Motor neuron (in vitro differentiated cells): ENCODE data around the gene TENM3. TPM values are rescaled to one million over a fixed set of nuclear protein-coding genes. Genes with fewer than 3 reads are reported as not detected.
A peak's percentile ranks its signal among the peaks of the same experiment; 100 is the strongest.

Experiments used
- ATAC-seq, 8 experiments: fragments of 200-7000 bp; cut with Tn5 transposase; replicated peaks in 6 of 8; 2 replicates each; pipeline ENCODE4 v1.8.0; 2021; ENCODE audit warnings: mild to moderate bottlenecking in 8 of 8, moderate library complexity in 8 of 8
- H3K27ac ChIP-seq, 2 donors: fragments of 250-450 bp; sonication (Bioruptor Pico); 2 replicates each; pipeline ENCODE4 v1.9.0; 2021; ENCODE audit warnings: antibody characterized with exemption in 2 of 2, mild to moderate bottlenecking in 2 of 2, moderate library complexity in 1 of 2
- H3K4me1 ChIP-seq, 2 donors: fragments of 250-450 bp; sonication (Bioruptor Pico); replicated peaks in 1 of 2; 2 replicates each; pipeline ENCODE4 v1.6.1; 2021; ENCODE audit warnings: antibody characterized with exemption in 2 of 2, mild to moderate bottlenecking in 2 of 2, moderate library complexity in 1 of 2
- H3K4me3 ChIP-seq, 5 donors: fragments of 250-450 bp; sonication (Bioruptor Pico); 2 replicates each; pipeline ENCODE4 v1.9.0; 2021; ENCODE audit warnings: antibody characterized with exemption in 5 of 5, mild to moderate bottlenecking in 5 of 5, moderate library complexity in 4 of 5
- WGBS, 10 experiments: fragments of 450-650 bp; shearing (Covaris generic); methylation state at CpG; one replicate each; pipeline ENCODE4 v1.0.0; 2022; 5-methylcytosine and 5-hydroxymethylcytosine counted together
- in situ Hi-C, 9 experiments: fragments of 400-800 bp; cut with MboI; loops; one replicate each; pipeline ENCODE4 v1.15.0; 2021; ENCODE audit warnings: low sequenced_read_pairs in 9 of 9, low pct_unique_long_range_greater_than_20kb in 2 of 9; ENCODE audit not compliant: unreplicated experiment in 9 of 9
- total RNA-seq, 8 experiments: library from RNA; unstranded; fragments of 300-600 nt; gene quantifications; 2 replicates each; pipeline versions ENCODE4 v1.2.3 to v1.2.4, GENCODE V29; 2022

Gene TENM3
- total RNA-seq, 8 experiments from 2014 or later = 9.1 to 129 (median 42.0) TPM

DNA sequence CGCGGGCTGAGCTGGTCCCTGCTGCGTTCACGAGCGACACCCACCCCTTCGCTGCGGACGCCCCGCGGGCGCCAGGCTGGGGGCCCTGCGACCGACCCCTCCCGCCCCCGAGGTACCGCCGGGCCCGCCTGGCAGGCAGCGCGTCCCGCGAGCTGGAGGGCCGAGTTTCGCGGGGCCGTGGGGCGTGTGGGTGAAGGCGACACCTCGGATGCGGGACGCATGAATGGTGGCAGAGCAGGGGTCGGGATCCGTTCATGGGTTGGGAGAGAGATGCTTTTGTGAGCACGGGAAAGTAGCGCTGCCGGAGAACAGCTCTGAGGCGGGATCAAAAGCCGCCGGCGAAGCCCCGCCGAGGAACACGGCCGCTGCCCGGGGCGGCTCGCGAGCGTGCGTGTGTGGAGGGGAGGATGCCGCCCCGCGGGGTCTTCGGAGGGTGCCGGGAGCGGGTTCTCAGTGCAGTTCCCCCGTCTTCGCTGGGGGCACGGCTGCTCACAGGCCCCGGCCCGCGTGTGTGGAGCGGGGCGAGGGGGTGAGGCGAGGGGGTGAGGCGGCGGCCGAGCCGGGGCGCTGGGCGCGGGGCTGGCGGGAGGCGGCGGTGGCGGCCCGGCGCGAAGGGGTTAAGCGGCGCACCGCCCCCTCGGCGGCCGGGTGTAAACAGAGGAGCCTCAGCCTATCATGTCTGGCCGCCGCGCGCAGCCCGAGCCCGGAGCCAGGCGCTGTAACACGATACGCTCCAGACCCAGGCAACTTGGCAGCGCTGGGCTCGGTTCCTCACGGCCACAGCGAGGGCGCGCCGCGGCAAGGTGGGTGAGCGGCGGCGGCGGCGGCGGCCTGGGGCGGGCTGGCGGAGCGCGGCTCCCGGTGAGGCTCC lies 205.3 kb downstream of the TENM3 start:
- Histone ChIP-seq H3K4me1 (peaks cover 0 to 11% of the 10 kb centered on the region in 2 donors), H3K27ac (peak overlapping the region; percentile 82 to 83), H3K4me3 (peak overlapping the region; percentile 52 to 66 (median 64))
- ATAC-seq = peak; percentile 92 to 98 (median 94)
- in situ Hi-C loops = loop anchor here in 1 of 9 experiments (25.0 kb wide), 1 partner anchor 286 kb away; no protein-coding TSS in a partner anchor
- 0 to 8% (median 0%) methylated on average over 1 to 7 of the region's 113 CpGs; no CpG with 5 or more reads in 7 of the 10 experiments for WGBS, 10 experiments

DNA sequence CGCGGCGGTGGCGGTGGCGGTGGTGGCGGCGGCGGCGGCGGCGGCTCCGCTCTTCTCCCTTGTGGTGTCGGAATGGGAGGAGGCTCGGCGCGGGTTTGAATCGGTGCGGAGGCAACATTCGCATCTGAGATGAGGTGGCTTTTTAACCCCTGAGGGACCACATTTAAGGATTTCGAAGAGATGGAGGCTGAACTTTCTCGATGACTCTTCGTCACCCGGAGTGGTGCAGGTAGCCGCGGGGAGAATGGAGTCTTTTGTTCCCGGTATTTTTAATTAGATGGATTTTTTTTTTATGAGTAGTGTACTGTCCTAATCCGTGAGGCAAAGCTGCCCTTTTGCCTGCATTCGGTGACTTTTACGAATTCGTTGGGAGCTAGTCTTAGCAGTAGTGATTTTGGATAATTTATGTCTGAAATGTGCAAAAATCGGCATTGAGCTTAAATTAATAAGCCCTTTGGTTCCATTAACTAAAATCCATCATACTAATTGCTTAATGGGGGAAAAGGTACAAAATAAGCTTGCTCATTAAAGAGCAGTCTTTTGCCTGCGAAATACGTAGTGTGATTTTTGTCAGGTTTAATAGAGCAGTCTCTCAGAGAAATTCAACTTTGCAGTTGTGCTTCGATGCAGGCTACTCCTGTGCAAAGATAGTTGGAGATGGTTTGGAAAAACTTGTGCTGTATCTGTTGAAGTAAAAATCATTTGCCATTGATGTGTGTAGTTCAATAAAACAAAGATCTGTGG lies 206.2 kb downstream of the TENM3 start:
- WGBS, 10 experiments = 0 to 3% (median 0%) methylated on average over 1 to 13 of the region's 34 CpGs
- in situ Hi-C loops = loop anchor here in 1 of 9 experiments (25.0 kb wide), 1 partner anchor 287 kb away; no protein-coding TSS in a partner anchor
- H3K4me1 ChIP-seq = peaks cover 0 to 18% of the 10 kb centered on the region in 2 donors
- peak overlapping the region; percentile 52 to 66 (median 64) for H3K4me3 ChIP-seq
- peak overlapping the region; percentile 82 to 83 for H3K27ac ChIP-seq
- ATAC-seq = peak in 1 of 8 experiments; percentile 3

DNA sequence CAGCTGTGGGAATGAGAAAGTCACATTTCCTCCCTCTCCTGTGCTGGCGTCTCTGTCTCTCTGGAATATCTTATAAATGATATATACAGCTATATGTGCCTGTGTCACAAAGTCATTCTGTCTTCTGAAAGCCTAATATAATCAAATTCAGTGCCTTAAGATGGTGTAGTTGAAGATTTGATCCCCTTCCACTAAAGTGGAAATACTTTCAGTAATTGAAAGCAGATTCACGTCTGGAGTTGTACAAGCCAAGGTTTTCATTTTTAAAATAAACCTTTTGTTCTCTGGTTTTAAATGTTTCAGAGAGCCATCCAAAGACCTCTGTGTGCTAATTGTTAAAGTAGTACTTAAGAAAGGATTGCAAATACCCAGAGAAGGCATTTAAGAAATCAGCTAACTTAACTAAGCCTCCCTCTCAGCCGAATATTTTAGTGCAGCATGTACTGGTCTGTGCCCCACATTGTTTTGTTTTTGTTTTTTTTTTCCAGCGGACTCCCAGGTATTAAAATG lies 206.8 kb downstream of the TENM3 start:
- ATAC-seq = no peak
- in situ Hi-C loops = loop anchor here in 2 of 9 experiments (25.0 kb wide), 3 partner anchors 288 to 362 kb away; no protein-coding TSS in a partner anchor
- Histone ChIP-seq H3K4me1 (peaks cover 0 to 18% of the 10 kb centered on the region in 2 donors), H3K4me3 (peak overlapping the region; percentile 52 to 66 (median 64)), H3K27ac (no peak overlapping the region)
- 0 to 8% (median 0%) methylated on average over 2 to 4 of the region's 4 CpGs for WGBS, 10 experiments

DNA sequence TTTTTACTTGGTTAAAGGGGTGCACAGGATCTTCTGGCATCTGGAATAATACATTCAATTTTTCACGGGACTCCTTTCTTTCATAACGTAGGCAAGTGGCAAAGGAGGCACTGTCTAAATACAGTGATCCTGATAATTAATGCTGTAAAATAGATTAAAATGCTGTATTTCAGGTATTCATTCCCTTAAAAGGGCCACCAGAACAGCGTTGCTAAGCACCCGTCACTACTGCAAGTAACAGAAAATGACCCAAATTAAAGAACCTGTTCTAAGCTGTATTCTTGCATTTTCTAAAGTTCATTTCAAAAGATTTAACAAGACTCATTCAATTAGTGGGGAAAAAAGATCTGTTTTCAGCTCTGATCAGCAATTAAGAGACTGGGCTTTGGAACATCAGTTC lies 208.2 kb downstream of the TENM3 start:
- peaks cover 0 to 18% of the 10 kb centered on the region in 2 donors for H3K4me1 ChIP-seq
- in situ Hi-C loops = loop anchor here in 2 of 9 experiments (25.0 kb wide), 2 partner anchors 336 to 361 kb away; no protein-coding TSS in a partner anchor
- WGBS, 10 experiments = 46 to 92% (median 65%) methylated on average over 3 to 4 of the region's 4 CpGs; no CpG with 5 or more reads in 3 of the 10 experiments
- H3K27ac ChIP-seq = no peak overlapping the region
- no peak for ATAC-seq
- H3K4me3 ChIP-seq = peak overlapping the region in 3 of 5 donors; percentile 4 to 66 (median 64)

DNA sequence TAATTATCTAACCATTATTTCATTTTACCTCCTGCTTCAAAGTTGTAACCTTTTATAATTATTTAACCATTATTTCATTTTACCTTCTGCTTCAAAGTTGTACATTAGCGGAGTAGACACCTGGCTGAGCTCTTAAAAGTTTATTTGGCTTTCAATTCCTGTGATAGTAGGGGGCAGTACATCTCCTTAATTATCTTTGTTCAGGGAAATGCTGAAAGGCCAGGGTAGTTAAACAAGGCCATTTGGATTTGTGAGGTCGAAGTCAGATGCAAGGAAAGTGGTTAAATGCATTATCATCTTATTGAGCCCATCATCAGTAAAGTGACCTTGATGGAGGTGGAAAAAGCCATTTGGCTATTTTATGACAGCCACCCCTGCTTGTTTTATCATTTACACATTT lies 210.6 kb downstream of the TENM3 start:
- Histone ChIP-seq H3K4me3 (no peak overlapping the region), H3K4me1 (peaks cover 0 to 14% of the 10 kb centered on the region in 2 donors), H3K27ac (no peak overlapping the region)
- in situ Hi-C loops = loop anchor here in 2 of 9 experiments (25.0 kb wide), 2 partner anchors 333 to 358 kb away; no protein-coding TSS in a partner anchor
- WGBS, 10 experiments = 49 to 100% (median 70%) methylated on average over 1 to 2 of the region's 2 CpGs
- no peak for ATAC-seq

DNA sequence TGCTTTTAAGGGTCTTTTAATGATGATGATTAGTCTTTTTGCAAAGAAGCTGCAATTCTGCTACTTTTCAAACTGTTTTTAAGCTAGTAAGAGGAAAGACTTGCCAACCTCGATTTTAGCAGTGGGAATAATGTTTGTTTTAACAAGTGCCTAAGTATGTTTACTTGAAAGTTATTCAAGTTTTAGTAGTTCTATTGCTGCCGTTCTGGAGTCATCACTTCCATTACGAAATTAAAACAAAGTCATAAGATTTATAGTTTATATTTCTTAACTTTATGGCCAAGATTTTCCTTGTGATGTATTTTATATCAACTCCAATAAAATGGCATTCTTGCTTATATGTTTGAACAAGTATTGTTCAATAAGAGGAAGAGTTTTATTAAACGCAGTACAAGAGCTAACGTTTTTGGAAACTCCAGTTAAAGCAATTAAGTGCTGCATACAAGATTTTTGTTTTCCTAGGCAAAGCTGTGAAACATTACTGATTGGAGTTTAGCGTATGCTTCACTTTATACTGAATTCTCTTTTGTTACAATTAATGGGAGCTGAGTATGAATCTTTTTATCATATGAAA lies 211.3 kb downstream of the TENM3 start:
- WGBS, 10 experiments = 9 to 100% (median 84%) methylated on average over 3 to 6 of the region's 6 CpGs
- in situ Hi-C loops = loop anchor here in 2 of 9 experiments (25.0 kb wide), 2 partner anchors 333 to 358 kb away; no protein-coding TSS in a partner anchor
- no peak overlapping the region for H3K27ac ChIP-seq
- H3K4me3 ChIP-seq = no peak overlapping the region
- H3K4me1 ChIP-seq = peaks cover 0 to 14% of the 10 kb centered on the region in 2 donors
- no peak for ATAC-seq

DNA sequence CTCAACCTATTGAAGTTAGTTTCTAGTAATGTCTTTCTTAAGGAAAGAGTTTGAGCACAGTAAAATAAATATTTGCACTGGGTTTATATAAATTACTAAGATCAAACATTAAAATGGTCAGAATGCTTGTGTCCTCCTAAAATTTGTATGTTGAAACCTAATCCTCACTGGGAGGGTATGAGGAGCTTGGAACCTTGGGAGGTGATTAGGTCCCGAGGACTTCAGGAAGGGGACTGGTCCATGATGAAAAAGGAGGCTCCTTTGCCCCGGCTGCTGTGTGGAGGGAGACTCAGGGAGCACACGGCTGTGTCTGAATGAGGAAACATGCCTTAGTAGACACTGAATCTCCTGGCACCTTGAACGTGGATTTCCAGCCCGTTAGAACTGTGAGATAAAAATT lies 221.9 kb downstream of the TENM3 start:
- ATAC-seq = no peak
- Histone ChIP-seq H3K4me1 (no peaks in the 10 kb centered on the region), H3K4me3 (no peak overlapping the region), H3K27ac (no peak overlapping the region)
- WGBS, 10 experiments = 0 to 100% (median 88%) methylated on average over 1 to 4 of the region's 5 CpGs; no CpG with 5 or more reads in 3 of the 10 experiments
- in situ Hi-C loops = loop anchor here in 2 of 9 experiments (25.0 kb wide), 2 partner anchors 322 to 347 kb away; no protein-coding TSS in a partner anchor

DNA sequence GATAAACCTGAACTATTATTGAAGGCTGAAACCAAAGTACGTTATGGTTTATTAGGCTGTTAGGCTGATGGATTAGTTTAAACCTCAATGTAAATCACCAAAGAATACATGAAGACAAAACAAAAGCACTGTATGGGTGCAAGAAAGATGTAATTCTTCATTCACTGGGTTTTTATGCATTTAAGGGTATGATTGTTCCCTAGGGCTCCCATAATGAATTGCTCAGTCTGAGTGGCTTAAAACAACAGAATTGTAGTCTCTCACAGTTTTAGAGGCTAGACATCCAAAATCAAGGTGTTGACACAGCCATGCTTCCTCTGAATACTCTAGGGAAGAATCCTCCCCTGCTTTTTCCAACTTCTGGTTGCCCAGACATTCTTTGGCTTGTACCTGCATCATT lies 222.8 kb downstream of the TENM3 start:
- ATAC-seq = no peak
- Histone ChIP-seq H3K4me1 (no peaks in the 10 kb centered on the region), H3K27ac (no peak overlapping the region), H3K4me3 (no peak overlapping the region)
- in situ Hi-C loops = loop anchor here in 2 of 9 experiments (25.0 kb wide), 2 partner anchors 321 to 346 kb away; no protein-coding TSS in a partner anchor
- 22 to 100% (median 84%) methylated on average over 1 of the region's 1 CpG; no CpG with 5 or more reads in 2 of the 10 experiments for WGBS, 10 experiments

DNA sequence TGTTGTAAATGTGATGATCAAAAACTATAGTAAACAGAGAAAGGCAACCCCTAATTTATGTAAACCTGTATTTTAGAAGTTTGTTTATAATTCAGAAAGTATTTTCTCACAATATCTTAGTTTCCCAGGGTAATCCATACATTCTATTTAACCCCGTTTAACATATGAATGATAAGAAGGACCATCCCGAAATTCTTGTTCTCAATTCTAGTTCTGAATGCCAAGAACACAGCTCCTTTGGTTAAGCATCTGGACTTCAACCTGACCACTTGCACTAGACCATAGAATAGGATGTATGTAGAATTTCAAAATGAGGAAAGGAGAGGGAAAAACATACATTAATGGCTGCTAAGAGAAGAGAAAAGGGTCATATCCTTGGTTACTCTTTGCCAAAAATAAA lies 227.0 kb downstream of the TENM3 start:
- no peaks in the 10 kb centered on the region for H3K4me1 ChIP-seq
- WGBS, 10 experiments = 0 to 100% (median 67%) methylated on average over 1 to 2 of the region's 2 CpGs; no CpG with 5 or more reads in 1 of the 10 experiments
- in situ Hi-C loops = loop anchor here in 2 of 9 experiments (25.0 kb wide), 2 partner anchors 317 to 342 kb away; no protein-coding TSS in a partner anchor
- no peak overlapping the region for H3K27ac ChIP-seq
- H3K4me3 ChIP-seq = no peak overlapping the region
- ATAC-seq = no peak

DNA sequence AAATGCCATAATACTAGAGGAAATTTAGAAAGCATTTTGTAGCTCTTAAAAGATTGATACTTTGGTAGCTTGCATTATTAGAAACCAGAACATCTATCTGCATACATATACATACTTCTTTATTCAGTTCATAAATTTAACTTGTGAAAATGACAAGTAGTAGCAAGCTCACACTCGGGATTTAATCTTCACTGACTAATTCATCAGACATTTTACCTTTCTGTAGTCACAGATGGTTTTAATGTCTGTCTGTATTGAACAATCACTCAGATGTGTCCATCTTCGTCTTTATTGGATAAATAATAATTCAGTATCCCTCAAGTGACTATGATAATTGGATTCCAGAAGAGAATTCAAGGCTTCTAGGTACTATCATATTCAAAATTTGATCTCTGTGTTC lies 232.3 kb downstream of the TENM3 start:
- no peak for ATAC-seq
- Histone ChIP-seq H3K4me3 (no peak overlapping the region), H3K4me1 (peaks cover 0 to 11% of the 10 kb centered on the region in 2 donors), H3K27ac (no peak overlapping the region)
- 0 to 100% (median 75%) methylated on average over 1 to 2 of the region's 2 CpGs; no CpG with 5 or more reads in 1 of the 10 experiments for WGBS, 10 experiments
- in situ Hi-C loops = no loop called here

DNA sequence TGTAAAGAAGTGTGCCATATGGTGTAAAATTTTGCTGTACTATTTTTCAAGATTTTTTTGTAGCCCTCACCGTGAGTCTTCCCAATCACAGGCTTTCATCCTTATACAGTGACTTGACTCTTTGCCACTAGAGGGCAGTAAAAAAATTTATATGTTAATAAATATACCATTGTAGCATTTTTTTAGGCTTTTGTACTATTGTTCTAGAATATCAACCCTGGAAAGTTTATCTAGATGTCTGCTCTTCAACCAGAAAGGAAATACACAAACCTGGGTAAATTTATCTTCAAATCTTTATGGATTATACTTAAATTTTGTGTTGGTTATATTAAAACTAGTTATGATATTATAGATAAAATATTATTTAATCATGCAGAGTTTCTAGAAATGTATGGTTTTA lies 235.3 kb downstream of the TENM3 start:
- in situ Hi-C loops = no loop called here
- H3K4me3 ChIP-seq = no peak overlapping the region
- H3K4me1 ChIP-seq = peaks cover 0 to 11% of the 10 kb centered on the region in 2 donors
- no peak overlapping the region for H3K27ac ChIP-seq
- 0 to 70% (median 9%) methylated on average over 1 of the region's 1 CpG; no CpG with 5 or more reads in 2 of the 10 experiments for WGBS, 10 experiments
- ATAC-seq = peak in 5 of 8 experiments; percentile 29 to 71 (median 63)

DNA sequence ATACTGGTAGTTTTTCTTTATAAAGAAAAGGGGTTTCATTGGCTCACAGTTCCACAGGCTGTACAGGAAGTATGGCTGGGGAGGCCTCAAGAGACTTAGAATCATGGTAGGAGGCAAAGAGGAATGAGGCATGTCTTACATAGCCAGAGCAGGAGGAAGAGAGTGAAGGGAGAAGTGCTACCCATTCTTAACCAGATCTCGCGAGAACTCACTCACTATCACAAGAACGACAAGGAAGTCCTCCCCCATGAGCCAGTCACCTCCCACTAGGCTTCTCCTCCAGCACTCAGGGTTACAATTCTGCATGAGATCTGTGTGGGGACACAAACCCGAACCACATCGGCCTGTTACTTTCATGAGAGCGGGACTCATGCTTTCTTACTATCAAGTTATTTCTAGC lies 240.5 kb downstream of the TENM3 start:
- no peak for ATAC-seq

More for the DNA sequence above, 240.5 kb downstream of the TENM3 start:
- no peaks in the 10 kb centered on the region for H3K4me1 ChIP-seq
- 27 to 100% (median 85%) methylated on average over 1 to 5 of the region's 6 CpGs; no CpG with 5 or more reads in 3 of the 10 experiments for WGBS, 10 experiments
- no peak overlapping the region for H3K4me3 ChIP-seq
- no peak overlapping the region for H3K27ac ChIP-seq
- in situ Hi-C loops = loop anchor here in 1 of 9 experiments (10.0 kb wide), 1 partner anchor 71 kb away; no protein-coding TSS in a partner anchor
